Adipocyte (in vitro differentiated cells): ENCODE measurements around the gene SERPINE2.

Experiments
- DNase-seq: peaks from one replicate; pipeline ENCODE4 v3.0.0-alpha.2; 2015; ENCODE audit warnings: low read depth
- H3K27me3 ChIP-seq: replicated peaks from 2 replicates; pipeline ENCODE4 v1.7.0; 2013; ENCODE audit warnings: mild to moderate bottlenecking, low read length, moderate library complexity; ENCODE audit not compliant: control insufficient read depth, insufficient read depth
- H3K36me3 ChIP-seq: 2 replicates; pipeline ENCODE4 v1.7.0; 2013; ENCODE audit warnings: low read length, mild to moderate bottlenecking, moderate library complexity; ENCODE audit not compliant: control insufficient read depth, insufficient read depth, severe bottlenecking
- H3K4me1 ChIP-seq: 2 replicates; pipeline ENCODE4 v1.7.0; 2013; ENCODE audit warnings: mild to moderate bottlenecking, low read length, moderate library complexity; ENCODE audit not compliant: control insufficient read depth, insufficient read depth
- H3K4me3 ChIP-seq: 2 replicates; pipeline ENCODE4 v1.7.0; 2013; ENCODE audit warnings: mild to moderate bottlenecking, low read length, moderate library complexity
- H3K9ac ChIP-seq: 2 replicates; pipeline ENCODE4 v1.7.0; 2013; ENCODE audit warnings: mild to moderate bottlenecking, low read length, moderate library complexity
- H3K9me3 ChIP-seq: 2 replicates; pipeline ENCODE4 v1.7.0; 2013; ENCODE audit warnings: mild to moderate bottlenecking, low read length, moderate library complexity; ENCODE audit not compliant: control insufficient read depth

The SERPINE2 gene

GRCh38 chr2:224072541-224073188, 33.6 kb upstream of the SERPINE2 start:
- Histone ChIP-seq H3K4me1 (peaks cover 23% of the 10 kb centered on the region), H3K36me3 (no peaks in the 10 kb centered on the region), H3K4me3 (no peak overlapping the region), H3K9me3 (no peaks in the 10 kb centered on the region), H3K9ac (no peak overlapping the region), H3K27me3 (no peaks in the 10 kb centered on the region)
- DNase-seq, result no peak

DNA sequence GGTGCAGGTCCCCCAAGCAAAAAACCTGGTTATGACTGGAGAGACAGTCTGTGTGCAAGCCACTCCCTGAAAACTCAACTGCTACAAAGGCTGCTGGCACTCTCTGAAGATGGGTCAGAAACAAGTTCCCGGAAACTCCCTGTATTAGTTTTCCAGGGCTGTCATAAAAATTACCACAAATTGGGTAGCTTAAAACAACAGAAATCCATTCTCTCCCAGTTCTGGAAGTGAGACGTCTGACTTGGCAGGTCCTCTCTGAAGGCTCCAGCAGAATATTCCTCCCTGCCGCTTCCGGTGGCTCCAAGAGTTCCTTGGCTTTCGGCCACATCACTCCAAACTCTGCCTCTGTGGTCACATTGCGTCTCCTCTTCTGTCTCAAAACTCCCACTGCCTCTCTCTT, 30.1 kb upstream of the SERPINE2 start:
- H3K9ac ChIP-seq, result no peak overlapping the region

DNA sequence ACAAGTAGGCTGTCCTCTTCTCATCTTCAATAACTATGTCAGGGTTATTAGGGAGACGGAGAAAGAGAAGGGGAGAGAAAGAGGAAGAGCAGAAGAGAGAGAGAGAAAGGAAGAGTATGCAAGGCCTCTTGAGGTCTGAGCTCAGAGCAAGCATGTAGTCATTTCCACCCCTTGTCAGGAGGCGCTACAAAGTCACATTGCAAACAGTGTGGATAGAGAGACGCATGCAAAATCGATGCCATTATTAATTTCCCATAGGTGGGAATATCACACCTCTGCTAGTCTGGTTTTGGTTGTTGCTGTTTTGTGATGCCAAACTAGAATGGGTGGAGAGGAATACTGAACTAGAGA, 24.2 kb upstream of the SERPINE2 start:
- Histone ChIP-seq H3K36me3 (no peaks in the 10 kb centered on the region), H3K4me3 (no peak overlapping the region), H3K9ac (no peak overlapping the region), H3K4me1 (no peaks in the 10 kb centered on the region), H3K9me3 (no peaks in the 10 kb centered on the region), H3K27me3 (no peaks in the 10 kb centered on the region)
- no peak for DNase-seq

More for the DNA sequence above, 30.1 kb upstream of the SERPINE2 start:
- H3K36me3 ChIP-seq, result no peaks in the 10 kb centered on the region
- no peaks in the 10 kb centered on the region for H3K9me3 ChIP-seq
- no peaks in the 10 kb centered on the region for H3K27me3 ChIP-seq
- peak overlapping the region; percentile 3 for H3K4me3 ChIP-seq
- H3K4me1 ChIP-seq, result peaks cover 23% of the 10 kb centered on the region
- no peak for DNase-seq

- H3K27me3 ChIP-seq, result no peaks in the 10 kb centered on the region
- H3K9ac ChIP-seq, result no peak overlapping the region
- DNase-seq, result no peak
- H3K36me3 ChIP-seq, result no peaks in the 10 kb centered on the region
- no peaks in the 10 kb centered on the region for H3K9me3 ChIP-seq
- no peaks in the 10 kb centered on the region for H3K4me1 ChIP-seq
- H3K4me3 ChIP-seq, result no peak overlapping the region
Measured at GRCh38 chr2:224062481-224063297, 23.6 kb upstream of the SERPINE2 start.

- Histone ChIP-seq H3K36me3 (no peaks in the 10 kb centered on the region), H3K4me3 (no peak overlapping the region), H3K9ac (no peak overlapping the region), H3K27me3 (no peaks in the 10 kb centered on the region), H3K9me3 (no peaks in the 10 kb centered on the region), H3K4me1 (no peaks in the 10 kb centered on the region)
- no peak for DNase-seq
Measured at GRCh38 chr2:224060783-224061482, 21.8 kb upstream of the SERPINE2 start.

GRCh38 chr2:224059178-224059577, 20.1 kb upstream of the SERPINE2 start:
- no peak overlapping the region for H3K9ac ChIP-seq
- DNase-seq, result no peak

GRCh38 chr2:224058048-224058775, 19.1 kb upstream of the SERPINE2 start:
- Histone ChIP-seq H3K4me1 (no peaks in the 10 kb centered on the region), H3K27me3 (no peaks in the 10 kb centered on the region), H3K4me3 (no peak overlapping the region), H3K9me3 (peaks cover 5% of the 10 kb centered on the region), H3K9ac (no peak overlapping the region), H3K36me3 (no peaks in the 10 kb centered on the region)
- no peak for DNase-seq

More at GRCh38 chr2:224059178-224059577, 20.1 kb upstream of the SERPINE2 start:
- no peak overlapping the region for H3K4me3 ChIP-seq
- H3K27me3 ChIP-seq, result no peaks in the 10 kb centered on the region
- no peaks in the 10 kb centered on the region for H3K36me3 ChIP-seq
- H3K9me3 ChIP-seq, result peaks cover 5% of the 10 kb centered on the region
- no peaks in the 10 kb centered on the region for H3K4me1 ChIP-seq

GRCh38 chr2:224056889-224057288, 17.8 kb upstream of the SERPINE2 start:
- Histone ChIP-seq H3K9ac (no peak overlapping the region), H3K4me3 (no peak overlapping the region), H3K36me3 (no peaks in the 10 kb centered on the region), H3K9me3 (peaks cover 5% of the 10 kb centered on the region), H3K4me1 (no peaks in the 10 kb centered on the region), H3K27me3 (no peaks in the 10 kb centered on the region)
- no peak for DNase-seq

- no peak overlapping the region for H3K9ac ChIP-seq
- H3K9me3 ChIP-seq, result peaks cover 5% of the 10 kb centered on the region
- H3K27me3 ChIP-seq, result no peaks in the 10 kb centered on the region
- no peaks in the 10 kb centered on the region for H3K4me1 ChIP-seq
- DNase-seq, result no peak
- H3K4me3 ChIP-seq, result no peak overlapping the region
- no peaks in the 10 kb centered on the region for H3K36me3 ChIP-seq
Measured at GRCh38 chr2:224055101-224055500, 16.0 kb upstream of the SERPINE2 start.

- no peaks in the 10 kb centered on the region for H3K27me3 ChIP-seq
- H3K36me3 ChIP-seq, result no peaks in the 10 kb centered on the region
- DNase-seq, result no peak
- no peak overlapping the region for H3K9ac ChIP-seq
- H3K4me3 ChIP-seq, result no peak overlapping the region
- no peaks in the 10 kb centered on the region for H3K9me3 ChIP-seq
- H3K4me1 ChIP-seq, result peaks cover 11% of the 10 kb centered on the region
Measured at GRCh38 chr2:224046752-224047151, 7.7 kb upstream of the SERPINE2 start.

DNA sequence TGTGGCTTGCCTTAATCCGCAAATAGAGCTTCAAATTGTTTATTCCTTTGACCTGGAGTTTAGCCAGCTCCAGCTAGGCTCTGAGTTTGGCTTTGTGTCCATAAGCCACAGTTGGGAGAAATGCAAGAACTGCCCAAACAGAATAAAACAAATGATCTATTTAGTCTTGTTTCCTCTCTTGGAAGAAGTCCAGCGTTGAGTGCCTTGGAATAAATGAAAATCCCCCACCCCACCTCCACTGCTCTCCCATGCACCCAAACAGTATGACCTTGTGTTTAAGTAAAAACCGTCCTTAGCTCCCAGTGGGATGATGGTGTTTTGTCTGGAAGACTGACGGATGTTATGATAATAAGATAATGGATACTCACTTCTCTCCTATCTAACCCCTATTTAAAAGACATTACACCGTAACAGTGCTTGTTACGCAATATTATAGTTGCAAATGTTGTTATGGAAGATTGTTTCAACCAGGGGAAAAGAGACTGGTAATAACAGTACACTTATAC, 3.2 kb upstream of the SERPINE2 start:
- no peak for DNase-seq
- H3K36me3 ChIP-seq, result no peaks in the 10 kb centered on the region
- peaks cover 39% of the 10 kb centered on the region for H3K4me1 ChIP-seq
- peak overlapping the region; percentile 15 for H3K4me3 ChIP-seq
- H3K9ac ChIP-seq, result no peak overlapping the region
- no peaks in the 10 kb centered on the region for H3K27me3 ChIP-seq
- no peaks in the 10 kb centered on the region for H3K9me3 ChIP-seq
